ENCODE results near the gene SP140.
"Not testable (repeated sequence)": the region's sequence is repeated elsewhere in the genome, so short reads cannot be mapped to it uniquely, and the experiment has no call there.

The SP140 gene

GRCh38 chr2:230244211-230244610 lies 18.7 kb downstream of the SP140 start:
- no peak for TF ChIP-seq POLR2A (IDR thresholded peaks at IDR 0.05; ENCODE audit: low read depth, low read length)
- DNase-seq (ENCODE audit: insufficient read length, low spot score) (peak; percentile 8), FAIRE-seq (no peak)

GRCh38 chr2:230246206-230246605 lies 20.7 kb downstream of the SP140 start:
- no peak for FAIRE-seq
- no peak for DNase-seq (ENCODE audit: insufficient read length, low spot score)
- TF ChIP-seq POLR2A (IDR thresholded peaks at IDR 0.05; ENCODE audit: low read depth, low read length), result no peak

- FAIRE-seq, result no peak
- no peak for DNase-seq (ENCODE audit: insufficient read length, low spot score)
- no peak for TF ChIP-seq POLR2A (IDR thresholded peaks at IDR 0.05; ENCODE audit: low read depth, low read length)
Measured at GRCh38 chr2:230250231-230250630, 24.7 kb downstream of the SP140 start.

- no peak for DNase-seq (ENCODE audit: insufficient read length, low spot score)
- no peak for TF ChIP-seq POLR2A (IDR thresholded peaks at IDR 0.05; ENCODE audit: low read depth, low read length)
- FAIRE-seq, result no peak
Measured at GRCh38 chr2:230254152-230254881, 28.8 kb downstream of the SP140 start.

- TF ChIP-seq POLR2A (IDR thresholded peaks at IDR 0.05; ENCODE audit: low read depth, low read length), result no peak
- DNase-seq (ENCODE audit: insufficient read length, low spot score) (no peak), FAIRE-seq (no peak)
Measured at GRCh38 chr2:230256733-230257332, 31.3 kb downstream of the SP140 start.

GRCh38 chr2:230258483-230258882 lies 32.9 kb downstream of the SP140 start:
- TF ChIP-seq POLR2A (IDR thresholded peaks at IDR 0.05; ENCODE audit: low read depth, low read length), result no peak
- FAIRE-seq (no peak), DNase-seq (ENCODE audit: insufficient read length, low spot score) (no peak)

- DNase-seq (ENCODE audit: insufficient read length, low spot score) (no peak), FAIRE-seq (no peak)
- TF ChIP-seq POLR2A (IDR thresholded peaks at IDR 0.05; ENCODE audit: low read depth, low read length), result no peak
Measured at GRCh38 chr2:230262246-230262645, 36.7 kb downstream of the SP140 start.

- not testable (repeated sequence) for FAIRE-seq; DNase-seq (ENCODE audit: insufficient read length, low spot score)
Measured at GRCh38 chr2:230264945-230265344, 39.4 kb downstream of the SP140 start.

- FAIRE-seq (no peak), DNase-seq (ENCODE audit: insufficient read length, low spot score) (no peak)
- TF ChIP-seq POLR2A (IDR thresholded peaks at IDR 0.05; ENCODE audit: low read depth, low read length), result no peak
Measured at GRCh38 chr2:230266638-230267037, 41.1 kb downstream of the SP140 start.

- no peak for FAIRE-seq
- TF ChIP-seq POLR2A (IDR thresholded peaks at IDR 0.05; ENCODE audit: low read depth, low read length), result no peak
- no peak for DNase-seq (ENCODE audit: insufficient read length, low spot score)
Measured at GRCh38 chr2:230267059-230267458, 41.5 kb downstream of the SP140 start.

- no peak for TF ChIP-seq POLR2A (IDR thresholded peaks at IDR 0.05; ENCODE audit: low read depth, low read length)
- FAIRE-seq, result no peak
Measured at GRCh38 chr2:230267556-230267955, 42.0 kb downstream of the SP140 start.

GRCh38 chr2:230268606-230269243 lies 43.2 kb downstream of the SP140 start:
- TF ChIP-seq POLR2A (IDR thresholded peaks at IDR 0.05; ENCODE audit: low read depth, low read length), result no peak
- DNase-seq (ENCODE audit: insufficient read length, low spot score) (no peak), FAIRE-seq (no peak)

More at GRCh38 chr2:230267556-230267955, 42.0 kb downstream of the SP140 start:
- DNase-seq (ENCODE audit: insufficient read length, low spot score), result no peak

- FAIRE-seq (no peak), DNase-seq (ENCODE audit: insufficient read length, low spot score) (no peak)
- TF ChIP-seq POLR2A (IDR thresholded peaks at IDR 0.05; ENCODE audit: low read depth, low read length), result no peak
Measured at GRCh38 chr2:230269715-230270114, 44.2 kb downstream of the SP140 start.

GRCh38 chr2:230282936-230283335 lies 57.4 kb downstream of the SP140 start:
- TF ChIP-seq POLR2A (IDR thresholded peaks at IDR 0.05; ENCODE audit: low read depth, low read length), result no peak
- DNase-seq (ENCODE audit: insufficient read length, low spot score) (no peak), FAIRE-seq (no peak)

- DNase-seq (ENCODE audit: insufficient read length, low spot score) (no peak), FAIRE-seq (no peak)
- TF ChIP-seq POLR2A (IDR thresholded peaks at IDR 0.05; ENCODE audit: low read depth, low read length), result no peak
Measured at GRCh38 chr2:230286048-230286447, 60.5 kb downstream of the SP140 start.

- FAIRE-seq, result not testable (repeated sequence)
Measured at GRCh38 chr2:230289311-230289710, 63.8 kb downstream of the SP140 start.

More at GRCh38 chr2:230289311-230289710, 63.8 kb downstream of the SP140 start:
- not testable (repeated sequence) for DNase-seq (ENCODE audit: insufficient read length, low spot score)
